HG03558 (cell line): ENCODE measurements around the gene DLL3.
A peak's percentile ranks its signal among the peaks of the same experiment; 100 is the strongest.

Experiments used
- ATAC-seq: cut with Tn5 transposase; IDR thresholded peaks from one replicate; pipeline ENCODE4 v1.9.1; 2021; ENCODE audit warnings: moderate number of reproducible peaks; ENCODE audit not compliant: unreplicated experiment; ENCODE audit errors: extremely low read depth

The DLL3 gene

DNA sequence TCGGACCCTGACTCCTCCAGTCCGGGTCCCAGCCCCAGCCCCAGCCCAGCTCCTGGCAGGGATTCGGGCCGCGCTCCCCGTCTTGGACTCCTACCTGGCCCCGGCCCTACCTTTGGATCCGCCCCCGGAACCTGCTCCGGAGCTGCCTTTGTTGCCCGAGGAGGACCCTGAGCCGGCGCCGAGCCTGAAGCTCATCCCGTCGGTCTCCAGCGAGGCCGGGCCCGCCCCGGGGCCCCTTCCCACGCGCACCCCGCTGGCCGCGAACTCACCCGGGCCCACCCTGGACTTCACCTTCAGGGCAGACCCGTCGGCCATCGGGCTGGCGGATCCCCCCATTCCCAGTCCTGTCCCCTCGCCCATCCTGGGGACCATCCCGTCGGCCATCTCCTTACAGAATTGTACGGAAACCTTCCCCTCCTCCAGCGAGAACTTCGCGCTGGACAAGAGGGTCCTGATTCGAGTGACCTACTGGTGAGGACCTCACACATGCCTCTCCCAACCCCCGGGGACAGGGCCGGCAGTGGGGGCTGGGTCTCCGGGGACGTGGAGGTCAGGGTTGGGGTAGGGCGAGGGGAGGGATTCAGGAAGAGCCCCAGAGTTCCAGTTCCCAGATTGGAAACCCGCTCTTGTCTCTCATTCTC lies 16.9 kb downstream of the DLL3 start:
- no peak for ATAC-seq

DNA sequence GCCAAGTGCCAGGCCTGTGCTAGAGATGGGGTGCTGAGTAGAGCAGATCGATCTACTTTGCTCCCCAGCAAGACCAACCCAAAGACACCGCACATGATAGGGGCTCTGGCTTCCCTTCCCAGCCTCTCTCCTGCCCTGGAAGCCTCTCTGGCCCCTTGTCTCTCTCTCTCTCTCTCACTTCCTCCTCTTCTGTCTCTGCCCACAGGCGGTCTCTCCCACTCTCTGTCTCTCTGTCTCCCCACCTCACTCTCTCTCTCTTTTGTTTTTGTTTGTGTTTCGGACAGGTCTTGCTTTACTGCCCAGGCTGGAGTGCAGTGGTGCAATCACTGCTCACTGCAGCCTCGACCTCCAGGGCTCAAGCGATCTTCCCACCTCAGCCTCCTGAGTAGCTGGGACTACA lies 17.5 kb downstream of the DLL3 start:
- ATAC-seq: no peak

DNA sequence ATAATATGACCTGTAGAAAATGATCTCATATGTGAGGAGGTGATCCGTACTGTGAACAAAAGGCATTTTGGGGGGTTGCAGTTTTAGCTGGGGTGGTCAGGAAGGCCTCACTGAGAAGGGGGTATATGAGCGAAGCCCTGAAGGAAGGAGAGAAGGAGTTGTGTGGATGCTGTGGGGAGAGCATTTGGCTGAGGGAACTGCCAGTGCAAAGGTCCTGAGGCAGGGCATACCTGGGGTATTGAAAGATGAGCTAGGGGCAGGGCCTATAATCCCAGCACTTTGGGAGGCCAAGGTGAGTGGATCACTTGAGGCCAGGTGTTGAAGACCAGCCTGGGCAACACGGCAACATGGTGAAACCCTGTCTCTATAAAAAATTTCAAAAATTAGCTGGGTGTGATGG lies 18.7 kb downstream of the DLL3 start:
- no peak for ATAC-seq

DNA sequence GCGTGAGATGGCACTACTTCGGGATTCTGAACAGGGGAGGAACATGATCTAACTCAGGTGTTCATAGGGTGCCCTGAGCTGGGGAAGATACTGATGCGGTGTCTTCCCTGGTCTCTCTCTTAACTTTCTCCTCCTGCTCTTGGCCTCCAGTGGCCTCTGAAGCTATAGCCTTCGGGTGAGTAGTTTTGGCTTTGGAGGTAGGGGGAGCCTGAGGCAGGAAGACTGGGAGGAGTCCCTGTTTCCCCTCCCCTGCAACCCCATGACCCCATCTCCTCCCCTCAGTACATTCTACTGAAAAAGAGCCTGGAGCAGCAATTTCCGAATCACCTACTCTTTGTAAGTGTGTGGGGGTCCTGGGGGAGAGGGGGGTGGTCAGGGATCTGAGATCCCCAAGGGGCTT lies 19.7 kb downstream of the DLL3 start:
- no peak for ATAC-seq

DNA sequence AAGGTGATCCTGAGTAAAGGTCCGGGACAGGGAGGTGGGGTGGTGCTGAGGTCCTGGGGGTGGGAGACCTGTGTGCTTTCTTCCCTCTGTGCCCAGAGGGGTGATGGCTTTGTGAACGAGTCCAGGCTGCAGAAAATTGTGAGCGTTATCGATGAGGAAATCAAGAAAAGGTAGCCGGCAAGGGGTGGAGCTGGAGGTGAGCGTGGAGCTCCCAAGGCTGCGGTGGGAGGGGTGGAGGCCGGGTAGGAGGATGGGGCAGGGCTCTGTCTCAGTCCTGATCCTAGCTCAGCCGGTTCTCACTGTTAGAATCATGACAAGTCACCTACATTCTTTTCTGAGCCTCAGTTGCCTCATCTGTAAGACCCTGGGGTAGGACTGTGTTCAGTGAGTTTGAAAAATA lies 20.2 kb downstream of the DLL3 start:
- no peak for ATAC-seq

DNA sequence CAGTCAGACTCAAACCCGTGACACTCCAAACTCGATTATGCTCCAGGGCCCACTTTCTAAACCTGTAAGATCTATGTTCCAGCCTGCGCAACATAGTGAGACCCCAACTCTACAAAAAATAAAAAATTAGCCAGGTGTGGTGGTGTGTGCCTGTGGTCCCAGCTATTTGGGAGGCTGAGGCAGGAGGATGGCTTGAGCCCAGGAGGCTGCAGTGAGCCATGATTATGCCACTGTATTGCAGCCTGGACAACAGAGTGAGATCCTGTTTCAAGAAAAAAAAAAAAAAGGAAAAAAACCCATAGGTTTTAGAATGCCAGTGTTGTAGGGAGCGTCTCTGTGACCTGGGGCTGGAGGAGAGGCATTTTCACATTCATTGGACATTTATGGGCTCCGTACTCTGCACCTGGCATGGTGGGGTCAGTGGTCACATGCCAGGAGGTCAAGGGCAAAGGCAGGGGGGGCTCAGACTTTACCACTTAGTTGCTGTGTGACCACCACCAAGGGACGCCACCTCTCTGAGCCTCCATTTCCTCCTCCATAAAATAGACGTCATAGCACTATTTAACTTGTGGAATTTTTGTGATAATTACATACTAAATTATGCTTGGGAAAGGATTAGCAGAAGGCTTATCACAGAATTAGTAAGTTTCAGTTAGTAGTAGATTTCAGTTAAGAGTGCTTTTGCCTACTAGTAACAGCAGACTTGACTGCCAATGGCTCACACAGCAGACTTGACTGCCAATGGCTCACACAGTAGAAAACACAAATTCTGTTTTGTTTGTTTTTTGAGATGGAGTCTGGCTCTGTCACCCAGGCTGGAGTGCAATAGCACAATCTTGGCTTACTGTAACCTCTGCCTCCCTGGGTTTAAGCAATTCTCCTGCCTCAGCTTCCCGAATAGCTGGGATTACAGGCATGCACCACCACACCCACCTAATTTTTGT lies 22.1 kb downstream of the DLL3 start:
- ATAC-seq: no peak

DNA sequence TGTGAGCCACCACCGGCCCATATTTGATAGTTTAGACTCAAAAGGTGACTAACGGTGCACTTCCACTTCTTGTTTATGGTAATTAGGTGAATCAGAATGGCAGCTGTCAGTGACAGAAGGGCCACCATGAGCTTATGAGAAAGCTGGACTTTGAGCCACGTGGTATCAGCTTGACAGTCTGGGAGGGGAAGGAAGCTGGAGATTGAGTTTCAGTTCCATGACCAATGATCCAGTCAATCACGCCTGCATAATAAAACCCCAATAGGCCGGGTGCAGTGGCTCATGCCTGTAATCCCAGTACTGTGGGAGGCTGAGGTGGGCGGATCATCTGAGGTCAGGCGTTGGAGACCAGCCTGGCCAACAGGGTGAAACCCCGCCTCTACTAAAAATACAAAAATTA lies 25.7 kb downstream of the DLL3 start:
- no peak for ATAC-seq

DNA sequence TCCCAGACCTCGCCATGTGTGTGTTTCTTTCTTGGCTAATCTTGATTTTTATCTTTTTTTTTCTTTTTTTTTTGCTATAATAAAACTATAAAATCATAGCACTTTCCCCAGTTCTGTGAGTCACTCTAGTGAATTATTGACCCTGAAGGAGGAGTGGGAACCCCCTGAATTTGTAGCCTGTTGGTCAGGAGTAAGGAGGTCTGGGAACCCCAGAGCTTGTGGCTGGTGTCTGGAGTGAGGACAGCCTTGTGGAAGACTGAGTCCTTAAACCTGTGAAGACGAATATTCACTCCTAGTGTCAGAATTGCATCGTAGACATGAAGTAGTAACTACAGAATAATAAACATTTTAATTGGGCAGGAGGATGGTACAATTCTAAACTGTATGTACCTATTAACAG lies 26.5 kb downstream of the DLL3 start:
- ATAC-seq: no peak

DNA sequence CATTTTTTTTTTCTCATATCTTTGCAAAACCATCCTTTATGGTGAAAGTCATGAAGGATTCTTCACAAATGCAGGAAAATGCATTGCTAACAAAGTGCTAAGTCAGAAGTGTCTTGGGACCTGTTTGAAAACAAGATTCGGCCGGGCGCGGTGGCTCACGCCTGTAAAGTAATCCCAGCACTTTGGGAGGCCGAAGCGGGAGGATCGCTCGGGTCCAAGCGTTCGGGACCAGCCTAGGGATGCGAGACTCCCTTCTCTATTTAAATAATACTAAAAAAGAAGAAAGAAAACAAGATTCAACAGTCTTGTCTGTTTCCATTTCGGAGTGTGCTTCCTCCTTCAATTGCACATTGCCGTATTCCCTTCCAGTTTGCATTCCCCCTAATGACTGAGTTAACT lies 33.1 kb downstream of the DLL3 start:
- ATAC-seq: no peak

DNA sequence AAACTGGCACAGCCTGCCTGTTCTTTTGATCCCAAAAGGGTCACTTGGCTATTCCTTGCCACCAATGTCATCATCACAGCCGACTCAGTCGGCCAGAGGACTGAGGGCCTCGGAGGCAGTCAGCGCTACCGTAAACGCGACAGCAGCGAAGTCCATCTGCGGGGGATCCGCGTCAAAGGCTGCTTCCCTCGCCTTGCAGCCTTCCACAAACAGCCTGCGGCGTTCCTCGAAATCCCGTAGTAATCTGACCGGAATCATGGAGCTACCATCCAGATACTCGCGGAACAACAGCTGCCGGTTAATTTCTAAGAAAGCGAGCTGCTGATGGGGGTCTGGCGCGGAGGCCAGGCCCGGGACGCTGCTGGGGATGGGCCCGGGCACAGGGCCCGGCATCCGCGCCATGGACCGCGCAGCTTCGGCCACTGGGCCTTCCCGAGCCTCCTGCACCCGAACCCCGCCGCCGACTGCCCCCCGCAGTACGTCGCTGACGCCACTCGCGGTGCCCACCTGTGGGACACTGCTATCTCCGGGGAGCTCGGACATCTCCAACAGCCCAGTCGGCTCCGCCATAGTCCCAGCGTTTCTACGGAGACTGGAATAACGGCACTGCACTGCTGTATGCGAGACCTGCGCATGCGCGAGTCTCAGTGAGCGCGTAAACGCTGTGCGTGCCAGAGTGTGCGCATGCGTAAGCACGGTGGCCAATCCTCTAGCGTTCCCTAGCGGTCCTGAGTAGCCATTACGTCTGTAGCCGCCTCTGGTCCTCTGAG lies 33.7 kb downstream of the DLL3 start, which contains the start of gene EID2B:
Gene EID2B (minus strand): TSS at position 620 of the 770 bp plus-strand sequence. CDS start 50 bp downstream, at position 570.
- peak; percentile 74 for ATAC-seq

DNA sequence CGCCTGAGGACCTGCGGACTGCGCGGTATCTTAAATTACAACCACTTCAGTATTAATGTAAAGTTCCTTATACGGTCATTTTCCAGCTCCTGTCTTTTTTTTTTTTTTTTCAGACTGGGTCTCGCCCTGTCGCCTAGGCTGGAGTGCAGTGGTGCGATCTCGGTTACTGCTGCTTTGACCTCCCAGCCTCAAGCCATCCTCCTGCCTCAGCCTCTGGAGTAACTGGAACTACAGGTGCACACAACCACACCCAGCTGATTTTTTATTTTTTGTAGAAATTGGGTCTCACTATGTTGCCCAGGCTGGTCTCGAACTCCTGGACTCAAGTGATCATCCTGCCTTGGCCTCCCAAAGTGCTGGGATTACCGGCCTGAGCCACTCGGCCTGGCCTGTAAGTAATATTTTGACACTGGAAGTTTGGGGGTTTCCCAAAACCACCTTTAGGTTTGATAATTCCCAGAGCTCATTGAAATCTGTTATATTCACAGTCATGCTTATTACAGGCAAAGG lies 34.3 kb downstream of the DLL3 start:
- ATAC-seq: no peak

DNA sequence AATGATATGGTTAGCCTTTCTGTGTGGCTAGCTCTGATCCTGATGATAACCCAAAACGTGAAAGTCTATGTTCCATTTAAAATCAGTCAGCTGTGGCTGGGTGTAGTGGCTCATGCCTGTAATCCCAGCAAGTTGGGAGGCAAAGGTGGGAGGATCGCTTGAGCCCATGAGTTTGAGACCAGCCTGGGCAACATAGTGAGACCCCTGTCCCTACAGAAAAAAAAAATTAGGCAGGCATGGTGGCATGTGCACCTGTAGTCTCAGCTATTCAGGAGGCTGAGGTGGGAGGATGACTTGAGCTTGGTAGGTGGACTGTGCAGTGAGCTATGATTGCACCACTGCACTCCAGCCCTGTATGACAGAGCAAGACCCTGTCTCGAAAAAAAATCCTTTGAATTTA lies 35.0 kb downstream of the DLL3 start:
- no peak for ATAC-seq

DNA sequence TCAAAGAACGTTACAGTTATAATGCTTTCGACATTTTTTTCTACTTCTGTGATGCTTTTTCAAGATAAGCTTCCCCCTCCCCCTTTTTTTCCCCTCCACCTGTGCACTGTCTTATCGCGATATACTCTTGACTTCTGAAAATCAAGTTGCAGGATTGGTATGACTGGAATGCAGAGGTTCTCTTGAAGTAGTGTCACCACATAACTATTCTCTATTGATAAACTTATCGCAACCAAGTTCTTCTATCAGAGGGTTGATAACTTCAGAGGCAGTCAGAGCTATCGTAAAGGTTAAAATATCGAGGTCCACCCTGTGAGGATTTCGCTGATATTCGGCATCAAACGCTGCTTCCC lies 40.4 kb downstream of the DLL3 start:
- ATAC-seq: no peak

DNA sequence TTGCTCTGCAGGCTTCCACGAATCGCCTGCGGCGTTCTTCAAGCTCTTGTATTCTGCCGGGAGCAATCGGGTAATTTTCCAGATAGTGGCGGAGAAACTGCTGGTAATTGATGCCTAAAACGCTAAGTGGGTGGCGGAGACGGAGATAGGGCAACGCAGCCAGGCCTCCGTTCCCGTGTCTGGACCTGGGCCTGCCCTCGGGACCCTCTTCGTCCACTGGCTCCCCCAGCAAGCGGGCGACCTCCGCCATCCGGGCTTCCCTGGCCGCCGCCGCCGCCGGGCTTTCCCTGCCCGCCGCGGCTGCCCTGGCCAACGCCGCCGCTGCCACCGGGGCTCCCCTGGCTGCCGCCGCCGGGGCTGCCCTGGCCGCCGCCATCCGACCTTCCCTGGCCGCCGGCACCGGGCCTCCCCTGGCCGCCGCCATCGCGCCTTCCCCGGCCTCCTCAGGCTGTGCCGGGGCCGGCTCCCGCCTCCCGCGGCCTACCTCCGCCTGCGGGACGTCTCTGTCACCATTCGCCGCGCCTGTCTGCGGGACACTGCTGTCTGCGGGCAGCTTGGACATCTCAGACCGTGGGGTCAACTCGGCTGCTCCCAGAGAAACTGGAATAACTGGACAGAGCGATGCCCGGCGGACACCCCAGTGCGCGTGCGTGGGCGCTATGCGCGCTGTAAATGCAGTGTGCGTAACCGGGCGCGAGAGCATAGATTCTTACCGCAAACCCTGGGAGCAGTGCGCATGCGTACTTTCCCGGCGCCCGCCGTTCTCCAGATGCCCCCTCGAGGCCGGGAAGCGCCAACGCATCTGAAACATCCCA lies 41.0 kb downstream of the DLL3 start, which contains the start of gene EID2:
Gene EID2 (minus strand): TSS at position 644 of the 815 bp plus-strand sequence. CDS start 82 bp downstream, at position 562.
- peak; percentile 81 for ATAC-seq

DNA sequence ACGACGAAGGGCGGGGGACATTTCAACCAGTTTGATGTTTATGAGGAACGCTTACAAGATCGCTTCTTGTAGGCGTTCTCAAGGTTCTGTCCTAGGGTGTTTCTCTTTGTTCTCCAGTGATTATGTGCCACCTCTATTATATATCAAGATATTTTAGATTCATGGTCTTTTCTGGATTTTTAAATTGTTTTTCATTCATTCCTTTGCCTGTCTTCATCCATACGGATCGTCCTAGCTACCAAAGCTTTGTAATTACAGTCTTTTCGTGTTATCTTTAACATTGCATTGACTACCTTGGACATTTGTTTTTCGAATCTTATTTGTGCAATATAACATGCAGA lies 41.6 kb downstream of the DLL3 start:
- no peak for ATAC-seq

DNA sequence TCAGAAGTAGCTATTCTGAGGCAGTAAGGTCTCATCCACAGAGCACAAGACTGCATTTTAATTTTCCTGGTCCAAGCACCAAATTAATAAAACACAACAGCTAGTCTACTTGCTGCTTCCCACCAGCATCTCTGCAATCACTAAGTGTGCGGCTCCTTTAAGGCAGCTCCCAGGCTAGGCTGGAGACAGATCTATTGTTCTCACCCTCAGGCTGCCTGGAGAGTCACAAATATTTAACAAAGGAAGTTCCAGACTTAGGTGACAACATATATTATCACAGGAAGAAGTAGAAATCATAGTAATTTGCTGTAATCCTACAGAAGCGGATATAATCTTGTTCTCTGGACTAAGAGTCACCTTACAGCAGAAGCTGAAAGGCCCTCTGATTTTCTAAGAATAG lies 43.5 kb downstream of the DLL3 start:
- no peak for ATAC-seq

DNA sequence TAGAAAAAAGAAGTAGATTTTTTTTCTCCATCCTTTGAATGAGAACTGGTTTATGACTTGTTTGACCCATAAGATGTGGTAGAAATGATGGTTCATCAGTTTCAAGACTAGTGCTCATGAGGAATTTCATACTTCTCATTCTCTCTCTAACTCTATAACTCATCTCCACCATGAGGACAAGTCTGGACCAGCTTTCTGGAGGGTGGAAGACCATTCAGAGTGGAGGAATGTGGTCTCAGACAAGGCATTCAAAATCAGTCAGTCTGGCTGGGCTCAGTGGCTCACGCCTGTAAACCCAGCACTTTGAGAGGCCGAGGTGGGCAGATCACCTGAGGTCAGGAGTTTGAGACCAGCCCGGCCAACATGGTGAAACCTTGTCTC lies 44.7 kb downstream of the DLL3 start:
- ATAC-seq: no peak

DNA sequence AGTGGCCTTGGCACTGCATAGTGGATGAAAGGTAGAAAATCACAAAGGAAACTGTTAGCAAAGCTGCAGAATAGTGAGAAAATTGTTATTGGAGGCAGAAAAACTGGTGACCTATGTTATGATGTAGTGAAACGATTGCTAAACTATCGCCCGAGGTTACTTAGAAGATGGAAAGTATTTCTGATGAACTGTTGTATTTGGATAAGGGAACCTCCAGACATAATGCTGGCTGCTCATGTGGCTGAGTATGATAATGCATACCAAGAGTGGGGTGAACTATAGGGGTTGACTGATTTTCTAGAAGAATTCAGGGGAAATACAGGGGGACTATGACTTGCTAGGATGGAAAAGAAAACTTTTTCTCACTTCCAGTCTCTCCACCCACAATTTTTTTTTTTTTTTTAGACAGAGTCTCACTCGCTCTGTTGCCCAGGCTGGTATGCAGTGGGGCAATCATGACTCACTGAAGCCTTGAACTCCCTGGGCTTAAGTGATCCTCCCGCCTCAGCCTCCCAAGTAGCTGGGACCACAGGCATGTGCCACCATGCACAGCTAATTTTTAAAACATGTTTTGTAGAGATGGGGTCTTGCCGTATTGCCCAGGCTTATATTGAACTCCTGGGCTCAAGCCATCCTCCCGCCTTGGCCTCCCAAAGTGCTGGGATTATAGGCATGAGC lies 45.6 kb downstream of the DLL3 start:
- no peak for ATAC-seq

DNA sequence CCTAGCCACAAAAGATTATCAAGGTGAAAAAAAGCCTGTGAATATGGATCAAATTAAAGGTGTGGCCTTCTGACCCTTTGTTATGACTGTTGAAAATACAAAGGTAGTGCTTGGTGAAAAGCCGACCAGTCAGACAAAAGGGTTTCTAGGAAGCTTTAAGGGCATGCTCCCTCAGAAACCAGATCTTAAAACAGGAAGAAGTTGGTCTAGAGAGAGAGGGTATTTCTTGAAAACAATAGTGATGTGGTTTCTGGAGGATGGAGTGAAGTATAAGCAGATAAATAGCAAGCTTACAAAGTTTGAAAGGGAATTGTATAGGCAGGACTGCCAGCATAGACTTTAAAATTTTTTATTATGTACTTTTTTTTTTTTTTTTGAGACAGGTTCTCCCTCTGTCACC lies 46.2 kb downstream of the DLL3 start:
- no peak for ATAC-seq
